HL-60 (cell line): ENCODE results near the gene RBFOX1.

Experiments used
- DNase-seq, 2 experiments: peaks; one replicate each; pipeline ENCODE4 v3.0.0-alpha.2; 2010 to 2020; ENCODE audit warnings: low read depth in 1 of 2, low spot score in 1 of 2
- H3K27ac ChIP-seq: fragments of 250-450 bp; sonication (Bioruptor Pico); replicated peaks from 2 replicates; pipeline ENCODE4 v1.5.1; 2020; ENCODE audit warnings: mild to moderate bottlenecking, moderate library complexity
- H3K27me3 ChIP-seq: fragments of 250-450 bp; sonication (Bioruptor Pico); 2 replicates; pipeline ENCODE4 v1.5.1; 2021; ENCODE audit warnings: mild to moderate bottlenecking, moderate library complexity; ENCODE audit not compliant: insufficient read depth, poor library complexity, severe bottlenecking
- H3K4me3 ChIP-seq: replicated peaks from 2 replicates; pipeline ENCODE4 v1.5.1; 2011; ENCODE audit warnings: mild to moderate bottlenecking, control low read depth, low read length; ENCODE audit not compliant: insufficient read depth
- CTCF ChIP-seq: IDR thresholded peaks from one replicate; pipeline ENCODE4 v1.5.1; 2011; ENCODE audit warnings: low read length, control low read depth, inconsistent platforms; ENCODE audit not compliant: insufficient read depth
- GABPA ChIP-seq: IDR thresholded peaks from 2 replicates; pipeline ENCODE4 v1.6.1; 2012; ENCODE audit warnings: low read depth
- POLR2AphosphoS5 ChIP-seq: IDR thresholded peaks from 2 replicates; pipeline ENCODE4 v1.6.1; 2012; ENCODE audit warnings: low read depth
- REST ChIP-seq: IDR thresholded peaks from 2 replicates; pipeline ENCODE4 v1.6.1; 2012; ENCODE audit warnings: low read depth; ENCODE audit not compliant: insufficient replicate concordance
- SPI1 ChIP-seq: IDR thresholded peaks from 2 replicates; pipeline ENCODE4 v1.6.1; 2012; ENCODE audit warnings: low read depth, mild to moderate bottlenecking, borderline replicate concordance

Gene RBFOX1

GRCh38 chr16:7431723-7432122, 99.1 kb downstream of the RBFOX1 start:
- H3K4me3 ChIP-seq: no peak overlapping the region
- H3K27me3 ChIP-seq: no peaks in the 10 kb centered on the region
- no peak overlapping the region for H3K27ac ChIP-seq
- no peak for TF ChIP-seq CTCF
- no peak for TF ChIP-seq REST
- no peak for TF ChIP-seq SPI1
- TF ChIP-seq GABPA: no peak
- TF ChIP-seq POLR2AphosphoS5: no peak
- no peak for DNase-seq

GRCh38 chr16:7436306-7436705, 103.7 kb downstream of the RBFOX1 start:
- H3K27ac ChIP-seq: no peak overlapping the region
- no peak overlapping the region for H3K4me3 ChIP-seq
- DNase-seq: no peak
- H3K27me3 ChIP-seq: no peaks in the 10 kb centered on the region
- TF ChIP-seq SPI1 (no peak), REST (no peak), CTCF (no peak), POLR2AphosphoS5 (no peak)

- no peak for DNase-seq
- H3K27ac ChIP-seq: no peak overlapping the region
- TF ChIP-seq REST (no peak), SPI1 (no peak), CTCF (no peak), GABPA (no peak), POLR2AphosphoS5 (no peak)
- no peak overlapping the region for H3K4me3 ChIP-seq
- no peaks in the 10 kb centered on the region for H3K27me3 ChIP-seq
Observed at GRCh38 chr16:7437135-7437804, 104.6 kb downstream of the RBFOX1 start.
